ENCODE measurements around the gene TMTC2.

Gene TMTC2

DNA sequence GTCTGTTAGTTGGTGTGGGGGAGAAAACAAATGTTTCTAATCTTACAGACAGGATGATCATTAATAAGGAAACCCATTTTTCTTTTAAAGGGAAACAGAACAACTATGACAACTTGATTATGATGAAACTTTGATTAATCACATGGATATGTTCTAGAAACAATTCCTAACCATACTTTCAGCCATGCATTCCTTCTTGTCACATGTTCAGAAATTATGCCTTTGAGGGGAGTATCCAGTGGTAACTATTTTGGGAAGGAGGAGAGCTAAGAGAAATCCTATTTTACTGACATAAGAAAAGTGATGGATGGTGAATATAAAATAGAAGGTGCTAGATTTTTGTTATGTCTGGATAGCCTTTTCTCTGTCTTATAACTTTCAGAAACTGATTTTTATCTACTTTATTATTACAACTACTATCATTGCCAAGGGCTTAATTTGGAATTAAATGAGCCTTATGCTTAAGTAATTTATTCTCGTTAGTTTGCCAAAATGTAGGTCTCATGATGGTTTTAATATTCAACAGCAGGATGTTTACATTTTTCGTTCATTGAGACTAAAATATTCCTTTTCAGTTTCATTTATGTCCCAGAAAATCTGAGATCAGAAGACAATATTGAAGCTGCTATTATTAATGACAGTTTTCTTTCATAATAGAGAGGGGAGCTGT lies 200.1 kb downstream of the TMTC2 start:
- DNase-seq: no peak

GRCh38 chr12:82893896-82894295 lies 207.2 kb downstream of the TMTC2 start:
- no peak for DNase-seq

DNA sequence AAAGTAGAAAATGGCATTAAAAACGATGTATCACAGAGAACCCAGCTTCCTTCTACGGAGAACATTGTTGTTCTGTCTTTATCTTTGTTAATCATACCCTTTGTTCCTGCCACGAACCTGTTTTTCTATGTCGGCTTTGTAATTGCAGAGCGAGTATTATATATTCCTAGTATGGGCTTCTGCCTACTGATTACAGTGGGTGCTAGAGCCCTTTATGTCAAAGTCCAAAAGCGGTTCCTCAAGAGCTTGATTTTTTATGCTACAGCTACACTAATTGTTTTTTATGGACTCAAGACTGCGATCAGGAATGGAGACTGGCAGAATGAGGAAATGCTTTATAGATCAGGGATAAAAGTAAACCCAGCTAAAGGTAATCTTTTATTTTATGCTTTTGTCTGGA lies 209.6 kb downstream of the TMTC2 start:
- DNase-seq: no peak

DNA sequence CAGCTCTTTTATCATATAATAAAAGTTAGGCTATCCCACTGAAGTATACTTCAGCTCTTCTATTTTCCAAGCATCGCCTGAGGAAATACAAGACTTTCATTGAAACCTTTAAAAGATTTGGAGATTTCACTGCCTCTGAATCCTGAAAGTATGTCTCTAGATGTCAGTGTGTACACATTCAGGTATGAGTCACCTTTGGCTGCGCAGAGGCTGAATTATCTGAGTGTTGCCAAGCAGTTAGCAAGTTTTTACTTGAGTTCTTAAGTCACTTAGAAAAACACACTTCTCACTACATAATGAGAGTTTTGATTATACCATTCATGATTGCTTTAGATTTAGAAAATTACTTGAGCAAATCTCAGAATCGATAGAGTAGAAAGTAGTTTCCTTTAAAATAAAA lies 210.3 kb downstream of the TMTC2 start:
- DNase-seq: no peak

GRCh38 chr12:82898441-82898840 lies 211.7 kb downstream of the TMTC2 start:
- DNase-seq: no peak

GRCh38 chr12:82904219-82904790 lies 217.6 kb downstream of the TMTC2 start:
- no peak for DNase-seq

GRCh38 chr12:82910246-82910893 lies 223.7 kb downstream of the TMTC2 start:
- DNase-seq: no peak

DNA sequence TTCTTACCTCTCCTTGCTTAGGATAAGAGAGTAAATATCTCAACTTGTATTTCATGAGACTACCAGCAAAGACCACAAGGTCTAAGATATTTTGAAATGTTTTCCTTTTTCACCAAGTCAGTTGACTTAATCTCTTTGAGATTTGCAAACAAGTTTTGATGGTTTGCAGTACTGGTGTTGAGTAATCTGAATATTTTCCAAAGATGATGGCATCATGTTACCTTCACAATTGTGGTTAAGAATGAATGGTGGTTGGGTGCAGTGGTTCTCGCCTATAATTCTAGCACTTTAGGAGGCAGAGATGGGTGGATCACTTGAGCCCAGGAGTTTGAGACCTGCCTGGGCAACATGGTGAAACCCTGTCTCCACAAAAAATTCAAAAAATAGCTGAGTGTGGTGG lies 225.7 kb downstream of the TMTC2 start:
- DNase-seq: no peak

DNA sequence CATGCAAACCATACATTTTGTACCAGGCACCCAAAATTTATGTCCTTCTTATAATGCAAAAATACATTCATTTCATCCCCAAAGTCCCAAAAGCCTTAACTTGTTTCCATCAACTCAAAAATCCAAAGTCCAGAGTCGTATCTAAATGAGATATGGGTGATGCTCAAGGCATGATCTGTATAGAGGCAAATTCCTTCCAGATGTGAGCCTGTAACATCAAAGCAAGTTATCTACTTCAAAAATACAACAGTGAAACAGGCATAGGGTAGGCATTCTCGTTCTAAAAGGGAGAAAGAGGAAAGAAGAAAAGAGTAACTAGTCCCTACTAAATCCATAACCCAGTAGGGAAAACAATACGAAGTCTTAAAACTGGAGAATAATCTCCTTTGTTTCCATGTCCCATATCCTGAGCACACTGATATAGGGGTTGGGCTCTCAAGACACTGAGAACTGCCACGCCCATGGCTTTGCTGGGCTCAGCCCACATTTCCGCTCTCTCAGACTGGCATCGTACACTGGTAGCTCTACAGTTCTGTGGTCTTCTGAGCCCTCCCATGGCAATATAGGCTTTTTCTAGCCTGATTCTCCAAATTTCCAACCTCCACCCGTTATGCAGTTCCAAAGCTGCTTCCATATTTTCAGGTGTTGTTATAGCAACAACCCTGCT lies 232.8 kb downstream of the TMTC2 start:
- no peak for DNase-seq

- no peak for DNase-seq
These were observed 237.2 kb downstream of the TMTC2 start for GRCh38 chr12:82923935-82924334.

DNA sequence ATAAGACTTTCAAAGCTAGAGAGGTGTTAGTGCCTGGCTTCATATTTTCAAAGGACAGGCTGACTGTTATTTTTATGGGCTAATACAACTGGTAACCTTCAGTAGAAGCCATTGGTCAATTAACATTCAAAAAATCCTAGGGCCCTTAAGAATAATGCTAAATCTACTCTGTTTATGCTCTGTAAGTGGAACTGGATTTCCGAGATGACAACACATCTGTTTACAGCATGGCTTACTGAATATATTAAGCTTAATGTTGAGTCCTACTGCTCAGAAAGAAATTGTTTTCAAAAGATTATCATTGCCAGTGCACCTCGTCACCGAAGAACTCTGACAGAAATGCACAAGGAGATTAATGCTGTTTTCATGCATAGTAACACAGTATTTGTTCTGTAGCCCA lies 239.9 kb downstream of the TMTC2 start:
- DNase-seq: no peak

GRCh38 chr12:82930301-82930700 lies 243.6 kb downstream of the TMTC2 start:
- no peak for DNase-seq

GRCh38 chr12:82931349-82932116 lies 244.8 kb downstream of the TMTC2 start:
- no peak for DNase-seq

DNA sequence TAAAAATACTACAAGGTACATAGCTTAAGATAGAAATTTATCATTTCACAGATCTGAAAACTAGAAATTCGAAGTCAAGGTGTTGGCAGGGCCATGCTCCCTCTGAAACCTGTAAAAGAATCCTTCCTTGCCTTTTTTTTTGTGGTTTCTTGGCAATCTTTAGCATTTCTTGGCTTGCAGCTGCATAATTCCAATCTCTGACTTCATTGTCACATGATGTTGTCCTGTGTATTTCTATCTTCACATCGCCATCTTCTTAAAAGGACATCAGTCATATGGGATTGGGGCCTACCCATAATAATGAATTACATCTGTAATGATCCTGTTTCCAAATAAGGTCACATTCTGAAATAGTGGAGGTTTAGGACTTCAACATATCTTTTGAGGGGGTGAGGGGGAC lies 250.4 kb downstream of the TMTC2 start:
- DNase-seq: no peak

DNA sequence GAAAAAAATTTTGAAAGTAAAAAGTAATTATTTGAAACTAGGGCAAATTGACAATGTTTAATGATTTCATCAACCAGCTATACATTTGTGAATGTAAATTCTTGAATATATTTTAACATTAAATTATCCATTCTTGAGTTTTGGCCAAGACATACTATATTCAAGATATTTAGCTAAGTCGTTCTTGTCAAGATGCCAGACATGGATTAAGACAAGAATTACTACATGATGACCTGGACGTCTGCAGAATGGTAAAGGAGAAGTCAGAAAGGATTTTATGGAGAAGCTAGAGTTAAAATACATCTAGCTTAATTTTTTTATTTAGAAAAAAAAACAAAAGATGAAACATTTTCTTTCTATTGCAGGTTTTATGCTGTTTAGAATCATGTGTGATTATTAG lies 255.8 kb downstream of the TMTC2 start:
- DNase-seq: no peak

DNA sequence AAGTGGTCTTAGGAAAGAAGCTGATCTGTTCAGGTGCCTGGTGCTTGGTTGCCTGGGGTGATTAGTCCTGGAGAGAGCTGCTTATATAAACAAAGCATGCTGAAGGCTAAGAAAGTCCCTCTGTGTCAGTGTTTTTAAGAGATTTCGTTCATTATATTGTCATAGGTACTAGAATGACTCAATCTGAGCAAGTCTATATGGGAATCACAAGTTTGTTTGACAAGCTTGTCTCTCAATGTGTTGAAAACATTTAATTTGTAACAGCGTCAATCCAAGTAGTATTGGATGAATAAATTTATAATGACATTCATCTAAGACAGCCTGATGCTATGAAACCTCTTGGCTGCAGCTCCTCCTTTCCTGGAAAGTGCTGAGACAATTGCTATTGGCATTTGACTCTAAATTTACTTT lies 256.3 kb downstream of the TMTC2 start:
- DNase-seq: no peak

- DNase-seq: no peak
These were observed 261.8 kb downstream of the TMTC2 start for GRCh38 chr12:82948491-82948890.

DNA sequence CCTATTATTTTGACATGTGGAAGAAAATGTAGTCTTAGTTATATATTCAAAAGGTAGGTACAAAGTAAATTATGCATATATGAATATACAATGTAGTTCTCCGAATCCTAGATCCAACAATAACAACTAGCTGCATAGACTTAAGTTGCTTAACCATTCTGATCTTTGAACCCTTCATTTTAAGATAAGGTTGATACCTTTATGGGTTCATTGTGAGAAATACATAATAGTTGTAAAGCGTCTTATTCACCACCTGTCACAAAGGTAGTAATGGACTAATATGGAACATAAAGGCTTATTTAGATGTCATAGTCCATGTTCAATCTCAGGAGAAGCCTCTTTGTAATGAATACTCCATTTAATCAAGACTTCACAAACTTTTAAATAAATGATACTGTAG lies 263.6 kb downstream of the TMTC2 start:
- DNase-seq: no peak

GRCh38 chr12:82952946-82953345 lies 266.2 kb downstream of the TMTC2 start:
- DNase-seq: no peak

- DNase-seq: no peak
These were observed 266.7 kb downstream of the TMTC2 start for GRCh38 chr12:82953397-82953796.

GRCh38 chr12:82954064-82954463 lies 267.4 kb downstream of the TMTC2 start:
- DNase-seq: no peak

DNA sequence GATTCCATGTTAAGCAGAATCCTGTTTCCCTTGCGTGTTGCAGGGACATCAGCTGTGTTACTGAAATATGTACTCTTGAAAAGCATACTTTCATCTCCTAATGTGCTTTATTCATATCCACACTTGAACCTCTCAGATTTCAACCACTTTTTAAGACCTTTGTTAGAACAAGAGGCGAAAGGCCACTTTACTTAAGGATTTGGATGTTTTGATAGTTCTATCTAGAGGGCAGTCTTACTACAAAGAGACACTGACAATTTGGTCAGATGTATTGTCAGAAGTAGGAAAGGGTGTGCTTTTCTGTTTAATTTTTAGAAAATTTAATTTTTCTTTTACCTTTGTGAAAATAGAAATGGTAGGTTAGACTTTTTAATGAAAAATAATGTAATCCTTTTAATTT lies 267.9 kb downstream of the TMTC2 start:
- DNase-seq: no peak

DNA sequence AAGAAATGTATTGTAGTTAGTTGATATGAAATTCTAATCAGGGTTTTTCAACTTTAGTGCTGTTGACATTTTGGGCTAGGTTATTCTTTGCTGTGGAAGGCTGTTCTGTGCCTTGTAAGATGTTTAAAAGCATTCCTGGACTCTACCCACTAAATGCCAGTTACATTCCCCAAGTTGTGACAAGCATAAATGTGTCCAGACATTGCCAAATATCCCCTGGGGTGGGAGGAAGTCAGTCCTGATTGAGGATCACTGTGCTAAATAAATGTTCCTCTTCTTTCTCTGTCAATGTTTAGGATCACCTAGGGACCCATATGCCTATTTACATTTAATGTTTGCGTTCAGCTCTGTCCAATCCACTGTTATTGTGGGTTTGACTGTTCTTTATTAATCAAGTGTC lies 268.3 kb downstream of the TMTC2 start:
- DNase-seq: no peak

All from stimulated activated CD4-positive, alpha-beta T cell treated with anti-CD3 and anti-CD28 coated beads, Interleukin-2, amount 100 ng/mL, for 24 hours (primary cell).